H7 (cell line): ENCODE measurements around the gene TDRD9. TPM values are rescaled to one million over a fixed set of nuclear protein-coding genes. Genes with fewer than 3 reads are reported as not detected.

Experiments used
- DNase-seq: peaks from one replicate; pipeline ENCODE4 v3.0.0; 2012
- H3K27me3 ChIP-seq: 2 replicates; pipeline ENCODE4 v1.6.0; 2011; ENCODE audit warnings: mild to moderate bottlenecking, low read length; ENCODE audit not compliant: control insufficient read depth, insufficient read depth
- H3K36me3 ChIP-seq: replicated peaks from 2 replicates; pipeline ENCODE4 v1.5.1; 2011; ENCODE audit warnings: low read length; ENCODE audit not compliant: control insufficient read depth, insufficient read depth
- H3K4me3 ChIP-seq: 2 replicates; pipeline ENCODE4 v1.5.1; 2011; ENCODE audit warnings: low read depth, mild to moderate bottlenecking, control low read depth, low read length, moderate library complexity; ENCODE audit not compliant: insufficient read depth
- total RNA-seq: library from RNA; depleted of rRNA; stranded (reverse); fragments of >200 nt; shearing (Covaris generic); gene quantifications from 2 replicates; pipeline ENCODE4 v1.2.3, GENCODE V29; 2014

The TDRD9 gene
- total RNA-seq, 1 experiment from 2014 or later: not detected

- no peaks in the 10 kb centered on the region for H3K36me3 ChIP-seq
- peak; percentile 84 for DNase-seq
- H3K4me3 ChIP-seq: no peak overlapping the region
- H3K27me3 ChIP-seq: no peaks in the 10 kb centered on the region
Measured at GRCh38 chr14:104094056-104094708, 165.9 kb downstream of the TDRD9 start.

GRCh38 chr14:104094709-104095425 is 166.6 kb downstream of the TDRD9 start:
- no peak overlapping the region for H3K4me3 ChIP-seq
- no peaks in the 10 kb centered on the region for H3K36me3 ChIP-seq
- DNase-seq: peak; percentile 97
- H3K27me3 ChIP-seq: no peaks in the 10 kb centered on the region

- no peak for DNase-seq
- Histone ChIP-seq H3K36me3 (no peaks in the 10 kb centered on the region), H3K4me3 (no peak overlapping the region), H3K27me3 (no peaks in the 10 kb centered on the region)
Measured at GRCh38 chr14:104095426-104096310, 167.4 kb downstream of the TDRD9 start.

DNA sequence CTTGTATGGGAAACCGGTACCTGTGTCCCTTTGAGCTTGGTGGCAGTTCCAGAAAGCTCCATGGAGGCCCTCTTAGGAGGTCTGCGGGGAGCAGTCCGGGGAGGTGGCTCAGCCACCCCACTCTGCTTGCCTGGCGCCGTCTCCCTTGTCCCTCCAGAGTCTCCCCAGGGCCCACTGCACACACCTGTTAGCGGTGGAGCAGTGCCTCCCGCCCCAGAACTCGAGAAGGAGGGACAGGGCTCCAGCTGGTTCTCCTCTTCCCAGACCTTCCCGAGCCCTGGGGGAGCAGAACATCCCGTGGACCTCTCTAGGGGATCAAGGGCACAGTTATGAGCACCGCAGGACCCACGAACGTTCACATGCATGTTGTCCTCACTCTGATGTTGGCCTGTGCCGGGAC is 168.1 kb downstream of the TDRD9 start:
- H3K27me3 ChIP-seq: no peaks in the 10 kb centered on the region
- H3K4me3 ChIP-seq: no peak overlapping the region
- no peak for DNase-seq
- no peaks in the 10 kb centered on the region for H3K36me3 ChIP-seq

GRCh38 chr14:104096751-104097700 is 168.8 kb downstream of the TDRD9 start:
- peak; percentile 85 for DNase-seq
- Histone ChIP-seq H3K36me3 (no peaks in the 10 kb centered on the region), H3K4me3 (no peak overlapping the region)

GRCh38 chr14:104098272-104099095 is 170.2 kb downstream of the TDRD9 start:
- H3K4me3 ChIP-seq: no peak overlapping the region
- H3K36me3 ChIP-seq: no peaks in the 10 kb centered on the region
- DNase-seq: no peak
- H3K27me3 ChIP-seq: no peaks in the 10 kb centered on the region

More at GRCh38 chr14:104096751-104097700, 168.8 kb downstream of the TDRD9 start:
- no peaks in the 10 kb centered on the region for H3K27me3 ChIP-seq

DNA sequence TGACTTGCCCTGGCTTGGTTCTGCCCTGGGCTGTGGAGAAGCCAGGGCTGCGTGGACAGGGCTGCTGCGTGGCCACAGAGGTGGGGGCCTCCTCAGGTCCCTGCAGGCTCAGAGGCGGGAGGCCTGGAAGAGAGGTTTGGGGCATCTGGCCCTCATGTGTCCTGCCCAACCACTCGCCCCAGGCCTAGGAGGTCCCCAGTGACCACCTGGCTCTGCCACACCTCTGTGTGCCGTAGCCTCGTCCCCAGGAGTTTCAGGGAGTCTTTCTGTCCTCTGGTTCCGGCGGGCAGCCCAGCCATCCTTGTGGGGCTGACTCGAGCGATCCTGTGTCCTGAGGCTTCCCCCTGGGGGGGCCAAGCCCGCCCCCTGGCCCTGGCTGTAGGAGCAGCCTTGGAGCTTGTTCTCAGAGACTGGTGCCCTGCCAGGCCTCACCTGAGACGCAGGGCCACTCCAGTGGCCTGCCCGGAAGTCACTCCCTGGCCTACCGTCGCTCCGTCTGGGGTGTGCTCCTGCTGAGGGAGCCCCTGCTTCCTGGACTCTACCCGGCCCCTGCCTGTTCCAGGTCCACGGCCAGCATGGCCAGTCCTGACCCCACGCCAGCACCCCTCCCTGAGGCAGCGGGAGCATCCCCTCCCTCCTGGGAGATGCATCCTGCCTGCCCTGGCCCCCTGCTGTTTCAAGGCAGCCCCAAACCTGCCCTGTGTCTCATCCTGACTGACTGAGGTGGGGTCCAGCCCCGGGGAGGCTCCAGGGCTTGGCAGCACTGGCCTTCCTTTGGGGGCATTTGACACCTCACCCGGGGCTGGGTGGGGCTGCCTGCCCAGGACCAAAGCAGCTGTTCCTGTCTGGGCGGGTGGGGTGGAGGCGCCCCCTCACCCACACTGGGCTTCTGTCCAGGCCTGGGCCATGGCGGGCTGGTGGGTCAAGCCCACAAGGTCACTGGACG is 171.1 kb downstream of the TDRD9 start:
- H3K4me3 ChIP-seq: no peak overlapping the region
- DNase-seq: no peak
- no peaks in the 10 kb centered on the region for H3K27me3 ChIP-seq
- no peaks in the 10 kb centered on the region for H3K36me3 ChIP-seq

DNA sequence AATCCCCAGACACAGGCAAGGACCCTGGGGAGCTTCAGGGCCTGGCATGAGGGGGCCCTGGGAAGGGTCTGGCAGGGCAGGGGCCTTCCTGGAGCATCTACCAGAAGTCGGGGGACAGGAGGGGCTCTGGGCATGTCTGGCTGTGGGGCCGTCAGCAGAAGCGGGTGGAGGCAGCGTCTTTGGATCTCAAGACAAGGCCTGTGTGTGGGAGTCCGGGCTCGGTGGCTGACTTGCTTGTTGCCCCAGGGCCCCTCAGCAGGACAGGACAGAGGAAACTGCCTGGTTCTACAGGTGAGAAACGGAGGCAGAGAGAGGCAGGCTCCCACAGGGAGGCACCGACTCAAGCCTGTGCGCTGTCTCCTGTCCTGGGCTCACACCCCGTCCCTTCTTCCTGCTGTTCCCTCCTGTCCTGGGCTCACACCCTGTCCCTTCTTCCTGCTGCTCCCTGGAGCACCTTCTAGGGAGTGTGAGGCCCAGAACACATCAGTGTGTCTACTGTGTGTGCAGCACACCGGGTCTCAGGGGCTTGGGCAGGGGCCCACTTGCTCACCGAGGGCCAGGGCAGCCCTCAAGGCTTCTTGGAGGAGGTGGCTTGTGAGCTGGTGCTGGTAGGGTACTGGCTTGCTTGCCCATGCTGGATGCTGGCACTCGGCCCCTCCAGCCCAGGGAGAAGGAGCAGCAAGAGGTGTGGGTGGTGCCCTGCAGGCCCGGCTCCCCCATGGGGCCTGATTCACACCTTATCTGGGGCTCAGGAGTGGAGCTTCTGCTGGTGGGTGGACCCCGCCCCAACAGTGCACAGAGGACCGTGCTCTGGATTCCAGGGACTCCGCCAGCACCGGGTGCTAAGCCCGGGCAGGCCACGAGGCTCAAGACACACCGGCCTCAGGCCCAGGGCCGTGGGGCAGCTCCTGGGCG is 172.2 kb downstream of the TDRD9 start:
- no peak overlapping the region for H3K4me3 ChIP-seq
- no peak for DNase-seq
- H3K36me3 ChIP-seq: no peaks in the 10 kb centered on the region
- no peaks in the 10 kb centered on the region for H3K27me3 ChIP-seq

GRCh38 chr14:104101086-104101621 is 172.9 kb downstream of the TDRD9 start:
- H3K4me3 ChIP-seq: no peak overlapping the region
- no peaks in the 10 kb centered on the region for H3K27me3 ChIP-seq
- no peak for DNase-seq
- H3K36me3 ChIP-seq: no peaks in the 10 kb centered on the region

DNA sequence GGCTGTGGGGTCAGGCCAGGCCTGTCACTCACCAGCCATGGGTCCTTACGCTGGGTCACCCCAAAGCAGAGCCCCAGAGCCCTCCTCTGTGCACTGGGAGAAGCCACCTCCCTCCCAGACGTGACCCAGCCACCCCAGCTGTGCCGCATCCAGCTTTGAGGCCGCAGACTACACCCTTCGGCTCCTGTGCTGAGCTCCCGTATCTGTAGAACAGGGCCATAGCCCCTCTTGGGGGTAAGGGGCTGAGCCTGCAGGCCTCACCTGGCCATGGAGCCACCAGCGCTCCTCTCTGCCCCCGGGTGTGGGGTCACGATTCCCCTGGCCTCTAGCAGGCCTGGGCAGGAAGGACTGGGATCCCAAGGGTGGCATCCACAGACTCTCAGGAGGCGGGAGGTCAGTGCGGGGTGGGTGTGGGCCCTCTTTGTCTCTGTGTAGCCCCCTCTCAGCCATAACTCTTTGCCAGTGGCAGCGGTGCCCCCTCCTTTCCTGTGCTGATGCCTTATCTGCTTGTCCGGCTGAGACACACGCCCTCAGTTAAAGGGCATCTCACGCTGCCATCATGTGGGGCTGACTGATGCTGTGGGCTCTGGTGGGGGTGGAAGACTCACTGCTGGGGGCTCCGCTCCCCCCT is 173.5 kb downstream of the TDRD9 start:
- no peak overlapping the region for H3K4me3 ChIP-seq
- H3K27me3 ChIP-seq: no peaks in the 10 kb centered on the region
- no peaks in the 10 kb centered on the region for H3K36me3 ChIP-seq
- DNase-seq: no peak
